ENCODE results near the gene CFL2. TPM values are rescaled to one million over a fixed set of nuclear protein-coding genes. Genes with fewer than 3 reads are reported as not detected.

The CFL2 gene
- total RNA-seq, 2 experiments from 2014 or later, result 3.4 to 5.2 TPM

- no peak overlapping the region for H3K27ac Mint-ChIP-seq
- no peaks in the 10 kb centered on the region for H3K36me3 Mint-ChIP-seq (ENCODE audit: low read depth)
- TF ChIP-seq, protein P1, sequence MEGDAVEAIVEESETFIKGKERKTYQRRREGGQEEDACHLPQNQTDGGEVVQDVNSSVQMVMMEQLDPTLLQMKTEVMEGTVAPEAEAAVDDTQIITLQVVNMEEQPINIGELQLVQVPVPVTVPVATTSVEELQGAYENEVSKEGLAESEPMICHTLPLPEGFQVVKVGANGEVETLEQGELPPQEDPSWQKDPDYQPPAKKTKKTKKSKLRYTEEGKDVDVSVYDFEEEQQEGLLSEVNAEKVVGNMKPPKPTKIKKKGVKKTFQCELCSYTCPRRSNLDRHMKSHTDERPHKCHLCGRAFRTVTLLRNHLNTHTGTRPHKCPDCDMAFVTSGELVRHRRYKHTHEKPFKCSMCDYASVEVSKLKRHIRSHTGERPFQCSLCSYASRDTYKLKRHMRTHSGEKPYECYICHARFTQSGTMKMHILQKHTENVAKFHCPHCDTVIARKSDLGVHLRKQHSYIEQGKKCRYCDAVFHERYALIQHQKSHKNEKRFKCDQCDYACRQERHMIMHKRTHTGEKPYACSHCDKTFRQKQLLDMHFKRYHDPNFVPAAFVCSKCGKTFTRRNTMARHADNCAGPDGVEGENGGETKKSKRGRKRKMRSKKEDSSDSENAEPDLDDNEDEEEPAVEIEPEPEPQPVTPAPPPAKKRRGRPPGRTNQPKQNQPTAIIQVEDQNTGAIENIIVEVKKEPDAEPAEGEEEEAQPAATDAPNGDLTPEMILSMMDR (IDR thresholded peaks at IDR 0.05), result no peak
- ChIA-PET POLR2A (no interaction called here), CTCF (no interaction called here)
- intact Hi-C loops (cut with micrococcal nuclease), result loop anchor here (10.0 kb wide), 1 partner anchor 736 kb away; no protein-coding TSS in a partner anchor
- DNase-seq (no peak), ATAC-seq (no peak)
- no peaks in the 10 kb centered on the region for H3K27me3 Mint-ChIP-seq
- peaks cover 6% of the 10 kb centered on the region for H3K4me1 Mint-ChIP-seq (ENCODE audit: low read depth)
- no peak overlapping the region for H3K4me3 Mint-ChIP-seq
- H3K9me3 Mint-ChIP-seq, result no peaks in the 10 kb centered on the region
Measured at GRCh38 chr14:34678306-34678705, 36.1 kb downstream of the CFL2 start.

DNA sequence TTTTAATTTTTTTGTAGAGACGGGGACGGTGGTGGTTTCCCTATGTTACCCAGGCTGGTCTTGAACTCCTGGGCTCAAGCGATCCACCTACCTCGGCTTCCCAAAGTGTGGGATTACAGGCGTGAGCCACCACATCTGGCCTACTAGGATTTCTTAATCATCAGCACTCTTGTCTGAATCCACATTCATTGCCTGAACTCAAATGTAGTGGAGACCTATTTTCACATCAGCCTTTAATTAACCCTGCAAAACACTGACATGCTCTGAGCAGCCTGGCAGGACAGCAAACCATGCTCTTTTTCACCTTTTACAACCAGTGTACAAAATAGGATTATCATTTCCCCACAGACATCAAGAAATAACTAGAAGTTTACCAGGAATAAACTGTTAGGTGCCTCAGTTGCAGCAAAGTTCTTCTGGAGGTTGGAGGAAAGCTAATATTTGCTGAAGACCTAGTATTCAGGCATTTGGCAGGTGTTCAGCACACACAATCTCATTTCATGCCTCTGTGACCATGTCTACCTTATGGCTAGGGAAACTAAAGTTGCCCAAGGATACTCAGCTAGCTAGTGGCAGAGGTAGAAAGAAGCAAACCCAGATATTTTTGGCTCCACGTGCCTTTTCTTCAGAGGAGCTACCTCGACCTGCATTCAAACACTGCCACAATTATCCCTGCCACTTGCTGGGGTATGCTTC, 37.7 kb downstream of the CFL2 start:
- TF ChIP-seq, protein P1 (IDR thresholded peaks at IDR 0.05), result no peak

DNA sequence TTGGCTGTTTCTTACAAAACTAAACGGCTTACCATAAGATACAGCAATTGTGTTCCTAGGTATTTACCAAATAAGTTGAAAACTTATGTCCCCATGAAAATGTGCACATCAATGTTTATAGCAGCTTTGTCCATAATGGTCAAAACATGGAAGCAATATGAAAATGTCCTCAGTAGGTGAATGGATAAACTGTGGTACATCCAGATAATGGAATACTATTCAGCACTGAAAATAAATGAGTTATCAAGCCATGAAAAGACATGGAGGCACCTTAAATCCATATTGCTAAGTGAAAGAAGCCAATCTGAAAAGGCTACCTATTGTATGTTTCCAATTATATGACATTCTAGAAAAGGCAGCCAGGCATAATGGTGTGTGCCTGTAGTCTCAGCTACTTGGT, 40.7 kb downstream of the CFL2 start:
- intact Hi-C loops (cut with micrococcal nuclease), result loop anchor here (10.0 kb wide), 1 partner anchor 741 kb away; no protein-coding TSS in a partner anchor
- POLR2A ChIA-PET, result interaction anchor here (1.1 kb wide), 1 partner anchor 308 kb away, joined by 4 read pairs; no protein-coding TSS in a partner anchor
- DNase-seq (no peak), ATAC-seq (no peak)
- TF ChIP-seq, protein P1 (IDR thresholded peaks at IDR 0.05), result no peak
- Mint-ChIP-seq H3K27me3 (no peaks in the 10 kb centered on the region), H3K36me3 (ENCODE audit: low read depth) (no peaks in the 10 kb centered on the region), H3K4me3 (no peak overlapping the region), H3K27ac (no peak overlapping the region), H3K4me1 (ENCODE audit: low read depth) (no peaks in the 10 kb centered on the region), H3K9me3 (no peaks in the 10 kb centered on the region)
- CTCF ChIA-PET, result interaction anchor here (0.6 to 9.1 kb wide), 13 partner anchors 10 to 387 kb away, joined by 3 to 105 read pairs (median 6); partner anchors contain the start of gene CFL2

More for the DNA sequence above, 37.7 kb downstream of the CFL2 start:
- intact Hi-C loops (cut with micrococcal nuclease), result loop anchor here (10.0 kb wide), 1 partner anchor 738 kb away; no protein-coding TSS in a partner anchor
- H3K4me3 Mint-ChIP-seq, result no peak overlapping the region
- no peak overlapping the region for H3K27ac Mint-ChIP-seq
- H3K36me3 Mint-ChIP-seq (ENCODE audit: low read depth), result no peaks in the 10 kb centered on the region
- H3K9me3 Mint-ChIP-seq, result no peaks in the 10 kb centered on the region
- ChIA-PET POLR2A (no interaction called here), CTCF (interaction anchor here (0.7 to 9.1 kb wide), 3 partner anchors 34 to 47 kb away, joined by 3 to 91 read pairs (median 3); no protein-coding TSS in a partner anchor)
- H3K27me3 Mint-ChIP-seq, result no peaks in the 10 kb centered on the region
- ATAC-seq (no peak), DNase-seq (no peak)
- no peaks in the 10 kb centered on the region for H3K4me1 Mint-ChIP-seq (ENCODE audit: low read depth)

GRCh38 chr14:34671716-34672115, 42.7 kb downstream of the CFL2 start:
- no peak overlapping the region for H3K27ac Mint-ChIP-seq

More at GRCh38 chr14:34671716-34672115, 42.7 kb downstream of the CFL2 start:
- CTCF ChIA-PET, result interaction anchor here (0.7 to 9.1 kb wide), 10 partner anchors 10 to 208 kb away, joined by 3 to 105 read pairs (median 6); partner anchors contain the start of gene CFL2
- Mint-ChIP-seq H3K4me3 (no peak overlapping the region), H3K4me1 (ENCODE audit: low read depth) (no peaks in the 10 kb centered on the region), H3K36me3 (ENCODE audit: low read depth) (no peaks in the 10 kb centered on the region), H3K9me3 (no peaks in the 10 kb centered on the region), H3K27me3 (no peaks in the 10 kb centered on the region)
- ATAC-seq, result no peak
- TF ChIP-seq, protein P1 (IDR thresholded peaks at IDR 0.05), result no peak
- no peak for DNase-seq
- POLR2A ChIA-PET, result no interaction called here
- intact Hi-C loops (cut with micrococcal nuclease), result loop anchor here (1.0 to 10.0 kb wide), 2 partner anchors 52 to 743 kb away; no protein-coding TSS in a partner anchor
